Right lobe of liver (tissue), 4 donors: Measurements from ENCODE around the gene SLC48A1.

Source experiments
- POLR2A ChIP-seq: fragments of 450-650 bp; IDR thresholded peaks from one replicate; pipeline ENCODE4 v1.6.1; 2017; ENCODE audit warnings: antibody characterized with exemption, mild to moderate bottlenecking
- TF ChIP-seq, protein P1 (sequence below), 4 donors: fragments of 200-600 bp in 3 of 4; fragments of 450-650 bp in 1 of 4; IDR thresholded peaks; one replicate each; pipeline versions ENCODE4 v1.5.1 to v1.8.0; 2016 to 2022; ENCODE audit warnings: antibody characterized with exemption in 4 of 4, mild to moderate bottlenecking in 2 of 4
- donor health status: DM: no; HTN: no; CAD: no.
- donor health status: DM: no; HTN: no; CAD: no.
- donor health status: DM: no; HTN: yes; CAD: no.

DNA sequence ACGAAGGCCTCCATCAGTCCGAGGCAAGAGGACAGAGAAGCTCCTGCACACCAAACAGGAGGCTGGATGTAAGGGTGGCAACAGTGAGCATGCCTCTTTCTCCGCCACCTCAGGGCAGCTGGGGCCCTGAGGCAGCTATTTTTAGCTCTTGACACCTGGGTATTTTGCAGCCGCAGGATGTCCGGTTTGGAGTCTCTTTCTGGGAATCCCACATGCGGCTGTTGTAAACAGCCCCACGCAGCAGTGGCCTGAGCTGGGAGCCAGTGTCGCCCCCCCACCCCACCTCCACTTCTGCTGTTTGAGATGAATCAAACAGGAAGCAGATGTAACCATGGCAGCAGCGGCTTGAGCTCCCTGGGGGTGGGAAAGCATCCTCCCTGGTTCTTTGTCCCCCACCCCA, 35.0 kb downstream of the SLC48A1 start:
- TF ChIP-seq, protein P1, sequence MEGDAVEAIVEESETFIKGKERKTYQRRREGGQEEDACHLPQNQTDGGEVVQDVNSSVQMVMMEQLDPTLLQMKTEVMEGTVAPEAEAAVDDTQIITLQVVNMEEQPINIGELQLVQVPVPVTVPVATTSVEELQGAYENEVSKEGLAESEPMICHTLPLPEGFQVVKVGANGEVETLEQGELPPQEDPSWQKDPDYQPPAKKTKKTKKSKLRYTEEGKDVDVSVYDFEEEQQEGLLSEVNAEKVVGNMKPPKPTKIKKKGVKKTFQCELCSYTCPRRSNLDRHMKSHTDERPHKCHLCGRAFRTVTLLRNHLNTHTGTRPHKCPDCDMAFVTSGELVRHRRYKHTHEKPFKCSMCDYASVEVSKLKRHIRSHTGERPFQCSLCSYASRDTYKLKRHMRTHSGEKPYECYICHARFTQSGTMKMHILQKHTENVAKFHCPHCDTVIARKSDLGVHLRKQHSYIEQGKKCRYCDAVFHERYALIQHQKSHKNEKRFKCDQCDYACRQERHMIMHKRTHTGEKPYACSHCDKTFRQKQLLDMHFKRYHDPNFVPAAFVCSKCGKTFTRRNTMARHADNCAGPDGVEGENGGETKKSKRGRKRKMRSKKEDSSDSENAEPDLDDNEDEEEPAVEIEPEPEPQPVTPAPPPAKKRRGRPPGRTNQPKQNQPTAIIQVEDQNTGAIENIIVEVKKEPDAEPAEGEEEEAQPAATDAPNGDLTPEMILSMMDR (IDR thresholded peaks at IDR 0.05): no peak
- TF ChIP-seq POLR2A: no peak
